ENCODE results near the gene ZCCHC7.
A peak's percentile ranks its signal among the peaks of the same experiment; 100 is the strongest.
"Not testable (repeated sequence)": the region's sequence is repeated elsewhere in the genome, so short reads cannot be mapped to it uniquely, and the experiment has no call there.

Gene ZCCHC7

DNA sequence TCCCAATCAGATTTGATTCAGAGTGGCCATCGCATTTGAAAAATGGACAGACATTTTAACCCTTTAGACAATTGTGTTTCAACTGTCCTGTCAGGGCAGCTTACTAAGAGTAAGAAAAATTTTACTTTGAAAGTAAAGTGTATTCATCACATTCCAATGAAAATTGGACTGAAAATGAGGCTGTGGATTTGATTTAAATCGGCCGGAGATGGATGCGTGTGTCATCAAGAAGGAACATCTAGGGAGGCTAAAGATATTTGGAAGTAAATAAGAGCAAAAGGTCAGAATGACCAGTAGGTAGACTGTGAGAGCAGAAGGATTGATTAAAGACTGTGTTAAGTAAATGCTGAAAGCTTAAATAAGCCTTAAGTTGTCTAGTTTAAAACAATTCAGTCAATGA is 1.5 kb downstream of the ZCCHC7 start:
- no peak for DNase-seq (ENCODE audit: low spot score)

DNA sequence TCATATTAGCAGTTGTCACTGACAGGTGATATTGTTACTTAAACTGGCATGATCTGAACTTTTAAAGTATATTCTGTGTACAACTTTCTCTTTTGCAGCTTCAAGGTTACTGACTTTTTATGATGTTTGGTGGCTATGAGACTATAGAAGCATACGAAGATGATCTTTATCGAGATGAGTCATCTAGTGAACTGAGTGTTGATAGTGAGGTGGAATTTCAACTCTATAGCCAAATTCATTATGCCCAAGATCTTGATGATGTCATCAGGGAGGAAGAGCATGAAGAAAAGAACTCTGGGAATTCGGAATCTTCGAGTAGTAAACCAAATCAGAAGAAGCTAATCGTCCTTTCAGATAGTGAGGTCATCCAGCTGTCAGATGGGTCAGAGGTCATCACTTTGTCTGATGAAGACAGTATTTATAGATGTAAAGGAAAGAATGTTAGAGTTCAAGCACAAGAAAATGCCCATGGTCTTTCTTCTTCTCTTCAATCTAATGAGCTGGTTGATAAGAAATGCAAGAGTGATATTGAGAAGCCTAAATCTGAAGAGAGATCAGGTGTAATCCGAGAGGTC is 5.9 kb downstream of the ZCCHC7 start:
- DNase-seq (ENCODE audit: low spot score), result no peak

- DNase-seq (ENCODE audit: low spot score), result no peak
These were observed 6.6 kb downstream of the ZCCHC7 start for GRCh38 chr9:37127018-37127417.

DNA sequence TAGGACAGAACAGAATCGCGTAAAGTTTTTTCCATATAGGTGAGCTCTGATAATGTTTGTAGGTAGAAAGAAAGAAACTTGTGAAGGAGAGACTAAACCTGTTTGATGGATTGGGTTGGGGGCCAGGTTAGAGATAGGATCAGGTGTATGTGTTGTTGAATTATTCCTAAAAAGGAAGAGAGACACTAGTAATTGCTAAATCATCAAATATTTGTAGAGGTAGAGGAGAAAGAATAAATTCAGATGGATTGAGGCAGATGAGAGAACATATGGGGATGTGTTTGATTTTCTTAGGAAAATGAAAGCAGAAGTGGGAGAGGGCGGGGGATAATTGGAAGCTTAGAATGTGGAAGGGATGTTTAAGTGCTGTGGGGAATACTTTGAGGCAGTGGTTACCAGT is 7.7 kb downstream of the ZCCHC7 start:
- DNase-seq (ENCODE audit: low spot score), result no peak

DNA sequence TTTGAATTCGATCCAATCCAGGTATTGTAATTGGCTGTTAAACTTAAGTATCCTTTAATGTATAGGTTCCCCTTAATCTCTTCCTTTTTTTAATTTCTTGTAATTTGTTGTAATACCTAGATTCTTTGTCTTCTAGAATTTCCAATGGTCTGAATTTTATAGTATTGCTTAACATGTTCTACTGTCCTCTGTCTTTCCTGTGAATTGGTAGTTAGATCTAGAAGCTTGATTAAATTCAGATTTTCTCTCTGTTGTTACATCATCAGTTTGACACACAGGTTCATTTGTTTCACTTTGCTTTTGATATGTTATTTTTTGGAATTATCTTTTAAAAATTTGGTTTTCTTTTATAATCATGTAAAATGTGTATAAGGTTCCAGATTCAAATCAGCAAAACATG is 13.8 kb downstream of the ZCCHC7 start:
- no peak for DNase-seq (ENCODE audit: low spot score)

DNA sequence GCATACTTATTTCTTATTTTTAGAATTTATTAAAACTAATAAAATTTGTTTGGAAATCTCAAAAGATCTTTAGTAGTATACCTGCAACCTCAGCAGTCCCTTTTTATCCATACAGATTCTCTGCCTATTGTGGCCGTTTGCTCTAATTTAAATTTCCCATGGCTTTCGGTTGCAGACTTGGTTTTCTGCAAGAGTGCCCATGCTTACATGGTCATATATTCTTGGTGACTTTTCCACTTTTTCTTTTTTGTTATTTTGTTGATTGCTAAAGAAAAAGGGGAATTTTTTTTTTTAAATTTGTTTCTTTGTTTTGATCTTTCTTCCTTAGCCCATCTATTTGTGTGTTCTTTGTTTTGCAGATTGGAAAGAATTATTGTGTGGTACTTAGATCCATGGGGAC is 20.6 kb downstream of the ZCCHC7 start:
- no peak for DNase-seq (ENCODE audit: low spot score)

- DNase-seq (ENCODE audit: low spot score), result no peak
These were observed 24.4 kb downstream of the ZCCHC7 start for GRCh38 chr9:37144762-37145161.

DNA sequence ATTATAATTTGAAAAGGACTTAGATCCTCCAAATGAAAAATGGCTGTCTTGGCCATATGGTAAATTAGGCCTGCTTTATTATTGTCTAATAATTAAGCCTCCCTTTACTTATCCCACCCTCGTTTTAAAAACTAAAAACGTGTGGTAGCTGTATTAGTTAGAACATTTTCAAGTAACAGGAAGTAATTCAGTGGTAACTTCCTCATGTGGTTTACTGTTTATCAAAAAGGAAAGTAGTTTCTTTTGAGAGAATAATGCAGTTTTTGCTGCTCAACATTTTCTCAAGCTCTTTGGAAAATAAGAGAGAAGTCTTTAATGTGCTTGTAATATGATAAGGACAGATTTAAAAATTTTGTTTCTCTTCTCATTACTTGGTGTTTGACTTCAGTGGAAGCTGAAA is 26.0 kb downstream of the ZCCHC7 start:
- DNase-seq (ENCODE audit: low spot score), result no peak

- no peak for DNase-seq (ENCODE audit: low spot score)
These were observed 27.8 kb downstream of the ZCCHC7 start for GRCh38 chr9:37148181-37148580.

DNA sequence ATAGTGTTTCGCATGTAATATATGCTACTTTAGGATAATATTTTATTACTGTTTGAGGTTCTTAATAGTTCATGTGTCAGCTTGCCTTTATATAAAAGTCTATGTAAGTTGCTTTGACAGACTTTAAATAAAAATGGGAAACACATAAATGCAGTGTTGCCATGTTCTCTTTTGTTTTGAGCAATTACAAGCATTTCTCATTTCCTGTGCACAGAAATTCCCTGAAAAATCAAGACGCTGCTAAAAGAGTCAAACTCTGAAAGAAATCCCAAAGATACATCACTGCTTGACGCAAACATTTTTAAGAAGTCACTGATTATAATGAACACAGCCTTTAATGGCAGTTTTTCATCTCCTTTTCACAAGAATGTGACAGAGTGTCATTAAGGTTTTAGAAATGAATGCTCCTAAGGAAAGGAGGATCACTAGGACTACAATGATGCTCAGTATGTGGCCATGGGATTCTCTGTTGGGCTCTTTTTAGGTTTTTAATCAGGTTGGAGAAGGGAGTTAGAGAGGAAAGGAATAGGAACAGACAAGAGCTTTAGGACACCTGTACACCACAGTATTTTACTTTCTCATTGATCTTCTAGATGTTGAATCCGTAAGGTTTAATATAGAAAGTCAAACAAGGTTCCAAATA is 29.4 kb downstream of the ZCCHC7 start:
- no peak for DNase-seq (ENCODE audit: low spot score)

DNA sequence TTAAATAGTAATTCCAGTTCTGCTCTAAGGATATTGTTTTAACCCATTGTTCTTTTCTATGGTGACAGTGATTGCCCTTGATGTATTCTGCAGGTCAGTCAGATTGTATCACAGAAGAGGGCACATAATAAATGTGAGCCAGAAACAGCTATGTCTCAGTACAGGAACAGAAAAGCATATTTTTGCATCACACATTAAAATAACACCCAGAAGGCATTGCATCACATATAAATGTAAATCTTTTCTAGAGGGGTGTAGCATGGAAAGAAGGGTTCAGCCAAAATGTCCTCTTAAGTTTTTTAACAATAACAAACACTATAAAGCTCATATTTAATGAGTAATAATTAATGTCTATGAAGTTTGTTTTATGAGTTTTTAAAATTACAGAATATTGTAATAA is 30.0 kb downstream of the ZCCHC7 start:
- DNase-seq (ENCODE audit: low spot score), result no peak

DNA sequence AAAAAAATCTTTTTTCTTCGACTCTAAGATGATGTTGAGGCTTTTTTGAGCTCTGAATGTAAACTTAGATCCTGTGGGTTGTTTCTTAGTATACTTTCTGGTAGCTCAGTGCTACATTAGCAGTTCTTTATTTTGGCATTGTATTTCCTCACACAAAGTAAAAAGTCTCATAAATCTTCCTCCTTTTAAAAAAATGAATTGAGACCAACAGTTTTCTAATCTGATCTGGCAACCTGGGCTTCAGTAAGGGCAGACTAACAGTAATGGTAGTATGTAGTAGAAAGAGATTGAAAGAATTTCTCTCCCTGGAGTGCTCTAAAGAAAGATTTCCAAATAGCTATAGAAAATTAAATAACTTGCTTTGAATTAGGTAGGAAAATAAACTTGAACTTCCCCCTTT is 31.4 kb downstream of the ZCCHC7 start:
- no peak for DNase-seq (ENCODE audit: low spot score)

GRCh38 chr9:37152365-37152764 is 32.0 kb downstream of the ZCCHC7 start:
- DNase-seq (ENCODE audit: low spot score), result no peak

- peak; percentile 8 for DNase-seq (ENCODE audit: low spot score)
These were observed 35.2 kb downstream of the ZCCHC7 start for GRCh38 chr9:37155601-37156000.

DNA sequence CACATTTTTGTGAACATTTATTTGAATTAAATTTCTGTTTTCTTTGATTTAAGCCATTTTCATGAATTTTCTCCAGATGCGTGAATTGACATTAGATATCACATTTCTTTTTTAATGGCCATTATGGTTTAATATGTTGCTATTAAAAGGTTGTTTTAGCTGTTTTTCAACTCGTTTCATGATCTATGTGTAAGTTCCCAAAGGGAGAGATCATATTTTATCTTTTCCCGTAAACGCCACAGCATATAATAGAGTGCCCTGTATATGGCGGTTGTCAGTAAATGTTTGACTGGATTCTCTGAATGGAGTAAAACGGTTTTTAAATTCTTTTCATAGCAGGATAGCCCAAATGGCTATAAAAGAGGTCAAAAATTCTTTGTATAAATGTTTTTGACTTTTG is 35.8 kb downstream of the ZCCHC7 start:
- DNase-seq (ENCODE audit: low spot score), result no peak

DNA sequence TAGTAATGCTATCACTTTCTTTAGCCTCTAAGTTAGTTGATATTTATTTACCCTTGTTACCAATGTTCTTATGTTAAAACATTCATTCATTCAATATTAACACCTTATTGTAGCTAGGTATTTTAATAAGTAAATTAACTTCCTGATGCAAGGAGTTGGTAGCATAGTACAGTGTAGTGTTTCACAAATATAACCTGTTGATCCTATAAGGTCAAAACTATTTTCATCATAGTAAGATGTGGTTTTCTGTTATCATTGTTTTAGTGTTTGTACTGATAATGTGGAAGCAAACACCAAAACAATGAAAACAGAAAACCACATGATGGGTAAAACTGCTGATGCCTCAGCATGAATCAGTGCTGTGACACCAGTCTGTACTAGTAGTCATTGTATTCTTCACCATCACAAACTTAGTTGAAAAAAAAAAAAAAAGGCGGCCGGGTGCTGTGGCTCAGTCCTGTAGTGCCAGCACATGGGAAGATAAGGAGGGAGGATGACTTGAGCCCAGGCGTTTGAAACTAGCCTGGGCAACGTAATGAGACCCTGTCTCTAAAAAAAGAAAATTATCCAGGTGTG is 36.5 kb downstream of the ZCCHC7 start:
- DNase-seq (ENCODE audit: low spot score), result peak; percentile 8

GRCh38 chr9:37157726-37158377 is 37.5 kb downstream of the ZCCHC7 start:
- DNase-seq (ENCODE audit: low spot score), result no peak

DNA sequence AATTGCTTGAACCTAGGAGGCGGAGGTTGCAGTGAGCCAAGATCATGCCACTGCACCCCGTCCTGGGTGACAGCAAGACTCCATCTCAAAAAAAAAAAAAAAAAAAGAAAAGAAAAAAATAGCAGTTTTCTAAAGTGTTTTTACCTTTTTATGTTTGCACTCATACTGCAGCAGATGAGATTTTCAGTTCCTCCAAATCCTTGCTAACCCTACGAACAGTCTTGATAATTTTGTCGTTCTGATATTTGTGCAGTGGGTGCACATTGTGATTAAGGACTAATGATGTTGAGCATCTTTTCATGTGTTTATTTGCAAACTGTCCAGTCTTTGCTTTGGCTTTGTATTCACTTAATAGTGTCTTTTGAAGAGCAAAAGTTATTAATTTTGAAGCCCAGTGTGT is 42.9 kb downstream of the ZCCHC7 start:
- DNase-seq (ENCODE audit: low spot score), result no peak

GRCh38 chr9:37164335-37164734 is 44.0 kb downstream of the ZCCHC7 start:
- not testable (repeated sequence) for DNase-seq (ENCODE audit: low spot score)

- no peak for DNase-seq (ENCODE audit: low spot score)
These were observed 45.3 kb downstream of the ZCCHC7 start for GRCh38 chr9:37165644-37166043.

DNA sequence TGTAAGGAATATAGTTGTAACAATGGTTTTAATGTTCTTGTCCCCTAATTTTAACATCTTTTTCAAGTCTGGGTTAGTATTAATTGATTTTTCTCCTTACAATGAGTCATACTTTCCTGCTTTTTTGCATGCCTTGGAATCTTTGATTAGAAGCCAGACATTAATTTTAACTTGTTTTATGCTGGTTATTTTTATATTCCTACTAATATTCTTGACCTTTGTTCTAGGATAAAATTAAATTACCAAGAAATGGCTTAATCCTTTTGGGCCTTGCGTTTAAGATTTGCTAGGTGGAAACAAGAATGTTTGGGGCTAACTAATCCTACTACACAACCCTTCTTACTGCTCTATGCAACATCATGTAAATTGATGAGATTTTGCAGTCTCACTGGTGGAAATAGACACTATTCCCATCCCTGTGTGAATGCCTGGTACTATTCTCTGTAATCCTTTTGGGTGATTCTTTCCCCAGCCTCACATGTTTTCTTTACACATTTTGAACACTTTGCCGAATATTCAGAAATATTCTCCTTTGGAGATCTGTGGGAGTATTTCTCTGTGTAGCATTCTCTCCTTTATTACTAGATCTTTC is 47.2 kb downstream of the ZCCHC7 start:
- no peak for DNase-seq (ENCODE audit: low spot score)

GRCh38 chr9:37172557-37172956 is 52.2 kb downstream of the ZCCHC7 start:
- no peak for DNase-seq (ENCODE audit: low spot score)

GRCh38 chr9:37174247-37174646 is 53.9 kb downstream of the ZCCHC7 start:
- no peak for DNase-seq (ENCODE audit: low spot score)

Data from HuH-7 (cell line).